B cell (primary cell): Measurements from ENCODE around the gene FGF21. TPM values are rescaled to one million over a fixed set of nuclear protein-coding genes. Genes with fewer than 3 reads are reported as not detected.
A peak's percentile ranks its signal among the peaks of the same experiment; 100 is the strongest.

Source experiments
- ATAC-seq: fragments of 200-7000 bp; cut with Tn5 transposase; one replicate; pipeline ENCODE4 v1.10.0; 2021; ENCODE audit warnings: low read depth, mild to moderate bottlenecking, moderate number of reproducible peaks, moderate library complexity
- CTCF ChIA-PET: fragments of 350-600 bp; sonication (Branson Sonifier 250); formaldehyde crosslinking; loops from one replicate; lab custom pipeline; 2021; ENCODE audit warnings: antibody characterized with exemption, inconsistent platforms; lab: Charles Lee
- POLR2A ChIA-PET: fragments of 350-600 bp; sonication (Branson Sonifier 250); formaldehyde crosslinking; loops from one replicate; lab custom pipeline; 2021; ENCODE audit warnings: antibody characterized with exemption; lab: Charles Lee
- DNase-seq: peaks from one replicate; pipeline ENCODE4 v3.0.0; 2013
- H2AFZ ChIP-seq: 2 replicates; pipeline ENCODE4 v1.6.1; 2012; ENCODE audit warnings: mild to moderate bottlenecking, low read depth, low read length; ENCODE audit not compliant: insufficient read depth, poor library complexity, severe bottlenecking
- H3K27ac ChIP-seq, 2 donors: 1 replicate in 1 of 2; 2 replicates in 1 of 2; pipeline ENCODE4 v1.5.1; 2012 to 2013; ENCODE audit warnings: low read length in 2 of 2, mild to moderate bottlenecking in 2 of 2, moderate library complexity in 1 of 2
- H3K27me3 ChIP-seq, 4 experiments: fragments of 200-600 bp in 1 of 4; sonication (generic) in 1 of 4; replicated peaks in 1 of 4; 1 replicate in 2 of 4; 2 replicates in 2 of 4; pipeline versions ENCODE4 v1.6.1 to v1.7.0; 2013 to 2016; ENCODE audit warnings: low read length in 3 of 4, mild to moderate bottlenecking in 2 of 4, mixed read lengths in 1 of 4, moderate library complexity in 1 of 4; ENCODE audit not compliant: insufficient read depth in 4 of 4, control insufficient read depth in 3 of 4; ENCODE audit errors: control extremely low read depth in 1 of 4
- H3K36me3 ChIP-seq, 2 experiments: replicated peaks in 1 of 2; 1 replicate in 1 of 2; 2 replicates in 1 of 2; pipeline versions ENCODE4 v1.6.1 to v1.7.1; 2013; ENCODE audit warnings: low read length in 1 of 2; ENCODE audit not compliant: insufficient read depth in 2 of 2, control insufficient read depth in 1 of 2; ENCODE audit errors: control extremely low read depth in 1 of 2, extremely low read depth in 1 of 2
- H3K4me1 ChIP-seq, 2 donors: fragments of 200-600 bp in 1 of 2; sonication (generic) in 1 of 2; 1 replicate in 1 of 2; 2 replicates in 1 of 2; pipeline versions ENCODE4 v1.5.1 to v1.6.1; 2013 to 2017; ENCODE audit warnings: low read length in 2 of 2; ENCODE audit not compliant: control insufficient read depth in 2 of 2, insufficient read depth in 2 of 2
- H3K4me2 ChIP-seq: replicated peaks from 2 replicates; pipeline ENCODE3; 2012; ENCODE audit warnings: mild to moderate bottlenecking, low read depth, low read length; ENCODE audit not compliant: poor library complexity, severe bottlenecking
- H3K4me3 ChIP-seq, 5 experiments: fragments of 200-600 bp in 1 of 5; sonication (generic) in 1 of 5; 1 replicate in 3 of 5; 2 replicates in 2 of 5; pipeline versions ENCODE4 v1.5.1 to v1.7.0; 2011 to 2016; ENCODE audit warnings: low read length in 4 of 5, mild to moderate bottlenecking in 4 of 5, low read depth in 2 of 5, control low read depth in 1 of 5, moderate library complexity in 1 of 5; ENCODE audit not compliant: insufficient read depth in 1 of 5; ENCODE audit errors: control extremely low read depth in 1 of 5, extremely low read depth in 1 of 5
- H3K79me2 ChIP-seq: fragments of 200-600 bp; sonication (generic); one replicate; pipeline ENCODE4 v1.6.0; 2016; ENCODE audit warnings: low read length; ENCODE audit not compliant: control insufficient read depth, insufficient read depth
- H3K9ac ChIP-seq: fragments of 200-600 bp; sonication (generic); 2 replicates; pipeline ENCODE4 v1.6.1; 2017; ENCODE audit warnings: mild to moderate bottlenecking, low read length, moderate library complexity
- H3K9me3 ChIP-seq, 3 donors: one replicate each; pipeline versions ENCODE4 v1.6.1 to v1.7.1; 2013; ENCODE audit warnings: low read length in 2 of 3; ENCODE audit not compliant: control insufficient read depth in 2 of 3, insufficient read depth in 1 of 3; ENCODE audit errors: control extremely low read depth in 1 of 3
- H4K20me1 ChIP-seq: 2 replicates; pipeline ENCODE4 v1.6.0; 2012; ENCODE audit warnings: mild to moderate bottlenecking, low read length; ENCODE audit not compliant: insufficient read depth, control insufficient read depth, poor library complexity, severe bottlenecking
- H3K27ac Mint-ChIP-seq: one replicate; pipeline ENCODE4 v1.8.0; 2021; ENCODE audit warnings: mixed read lengths
- H3K27me3 Mint-ChIP-seq: one replicate; pipeline ENCODE4 v1.8.0; 2021; ENCODE audit warnings: mixed read lengths
- H3K4me1 Mint-ChIP-seq: one replicate; pipeline ENCODE4 v1.8.0; 2021; ENCODE audit warnings: mixed read lengths
- H3K4me3 Mint-ChIP-seq: one replicate; pipeline ENCODE4 v1.8.0; 2021; ENCODE audit warnings: mixed read lengths
- H3K9me3 Mint-ChIP-seq: one replicate; pipeline ENCODE4 v1.8.0; 2022; ENCODE audit warnings: mixed read lengths; ENCODE audit not compliant: insufficient read depth
- CTCF ChIP-seq: fragments of 200-600 bp; IDR thresholded peaks from one replicate; pipeline ENCODE4 v1.8.0; 2022; ENCODE audit warnings: antibody characterized with exemption, mild to moderate bottlenecking
- EZH2 ChIP-seq: IDR thresholded peaks from 2 replicates; pipeline ENCODE4 v1.6.1; 2012; ENCODE audit warnings: borderline replicate concordance, low read depth, mild to moderate bottlenecking, moderate library complexity, low read length; ENCODE audit not compliant: insufficient read depth, poor library complexity, severe bottlenecking
- WGBS: methylation state at CpG from one replicate; pipeline ENCODE4 v1.1.5; 2013; ENCODE audit warnings: missing lambda C conversion rate; ENCODE audit not compliant: insufficient coverage; 5-methylcytosine and 5-hydroxymethylcytosine counted together
- intact Hi-C: fragments of 100-400 bp; cut with micrococcal nuclease; formaldehyde crosslinking; loops from one replicate; pipeline ENCODE4 v1.10.0; 2022
- polyA plus RNA-seq: library from polyadenylated mRNA; depleted of rRNA; stranded (reverse); fragments of >200 nt; gene quantifications from 2 replicates; pipeline ENCODE4 v1.2.3, GENCODE V29; 2012
- total RNA-seq, 2 donors: library from RNA; stranded (reverse); fragments of 120-200 nt in 1 of 2; gene quantifications; 1 replicate in 1 of 2; 2 replicates in 1 of 2; pipeline versions ENCODE4 v1.2.3 to v1.2.4, GENCODE V29; 2013 to 2022

FGF21 gene
- total and polyA plus RNA-seq, 2 donors (not counting 1 experiment from before 2014, with no cell fraction given) = not detected

- DNase-seq = peak; percentile 41
Measured at GRCh38 chr19:48739404-48740163, 15.7 kb upstream of the FGF21 start.

More at GRCh38 chr19:48739404-48740163, 15.7 kb upstream of the FGF21 start:
- Mint-ChIP-seq H3K27ac (no peak overlapping the region), H3K4me1 (peaks cover 15% of the 10 kb centered on the region), H3K27me3 (peaks cover 15% of the 10 kb centered on the region), H3K9me3 (no peaks in the 10 kb centered on the region), H3K4me3 (peak overlapping the region; percentile 54)
- H3K27ac ChIP-seq = no peak overlapping the region
- peak overlapping the region; percentile 99 for H3K4me2 ChIP-seq
- H2AFZ ChIP-seq = peak overlapping the region; percentile 87
- peak overlapping the region in 3 of 5 experiments; percentile 48 to 65 (median 54) for H3K4me3 ChIP-seq
- H3K36me3 ChIP-seq = no peaks in the 10 kb centered on the region
- peaks cover 22 to 25% of the 10 kb centered on the region in 2 donors for H3K4me1 ChIP-seq
- TF ChIP-seq CTCF = no peak
- TF ChIP-seq EZH2 = no peak
- H3K9ac ChIP-seq = peak overlapping the region; percentile 64
- no peaks in the 10 kb centered on the region for H3K79me2 ChIP-seq
- no peak for ATAC-seq
- CTCF ChIA-PET = interaction anchor here (0.8 to 3.2 kb wide), 13 partner anchors 8 to 468 kb away, joined by 3 to 18 read pairs (median 5); partner anchors contain the start of genes CA11 and IZUMO1
- 5% methylated on average over 42 of the region's 51 CpGs for WGBS
- POLR2A ChIA-PET = interaction anchor here (0.6 to 1.8 kb wide), 8 partner anchors 17 to 1589 kb away, joined by 3 to 11 read pairs (median 3); partner anchors contain the start of genes CA11, KCNC3 and PPP1R15A
- no peaks in the 10 kb centered on the region for H4K20me1 ChIP-seq
- H3K9me3 ChIP-seq = peaks cover 0 to 29% (median 0%) of the 10 kb centered on the region in 3 donors
- H3K27me3 ChIP-seq = peaks cover 0 to 26% (median 10%) of the 10 kb centered on the region in 4 experiments
- intact Hi-C loops = loop anchor here (1.0 kb wide), 1 partner anchor 64 kb away; no protein-coding TSS in a partner anchor
